Activated CD4-positive, CD25-positive, alpha-beta regulatory T cell (primary cell): Measurements from ENCODE around the gene LMX1B.

Experiments used
- DNase-seq, 4 experiments: peaks; one replicate each; lab custom pipeline; 2025; lab: John Stamatoyannopoulos, UW

Gene LMX1B

GRCh38 chr9:126676685-126677143, 63.0 kb downstream of the LMX1B start:
- DNase-seq, result no peak

- DNase-seq, result no peak
These were observed 63.7 kb downstream of the LMX1B start for GRCh38 chr9:126677188-126678084.

GRCh38 chr9:126678989-126679388, 65.3 kb downstream of the LMX1B start:
- DNase-seq, result no peak

- DNase-seq, result no peak
These were observed 67.6 kb downstream of the LMX1B start for GRCh38 chr9:126681336-126681735.

GRCh38 chr9:126682113-126682810, 68.5 kb downstream of the LMX1B start:
- DNase-seq, result no peak

GRCh38 chr9:126682928-126683697, 69.4 kb downstream of the LMX1B start:
- no peak for DNase-seq

GRCh38 chr9:126683698-126684044, 69.9 kb downstream of the LMX1B start:
- DNase-seq, result no peak

GRCh38 chr9:126684345-126684744, 70.6 kb downstream of the LMX1B start:
- DNase-seq, result no peak

GRCh38 chr9:126684965-126685465, 71.3 kb downstream of the LMX1B start:
- no peak for DNase-seq

GRCh38 chr9:126687930-126688461, 74.3 kb downstream of the LMX1B start:
- no peak for DNase-seq

- no peak for DNase-seq
These were observed 74.9 kb downstream of the LMX1B start for GRCh38 chr9:126688617-126689016.

- no peak for DNase-seq
These were observed 75.5 kb downstream of the LMX1B start for GRCh38 chr9:126689027-126689825.

GRCh38 chr9:126690431-126691051, 76.8 kb downstream of the LMX1B start:
- DNase-seq, result peak in 3 of 4 experiments; percentile 16 to 30 (median 19)

GRCh38 chr9:126692041-126692758, 78.5 kb downstream of the LMX1B start:
- no peak for DNase-seq

GRCh38 chr9:126692759-126693427, 79.2 kb downstream of the LMX1B start:
- DNase-seq, result no peak

- no peak for DNase-seq
These were observed 79.8 kb downstream of the LMX1B start for GRCh38 chr9:126693428-126693944.

GRCh38 chr9:126694206-126695081, 80.7 kb downstream of the LMX1B start:
- no peak for DNase-seq

GRCh38 chr9:126695186-126695585, 81.5 kb downstream of the LMX1B start:
- no peak for DNase-seq
